MCF 10A (cell line): ENCODE results near the gene MYLIP. TPM values are rescaled to one million over a fixed set of nuclear protein-coding genes. Genes with fewer than 3 reads are reported as not detected.

Experiments
- BruUV-seq: library from RNA; stranded (reverse); fragments of 400-500 nt; replicated peaks from 2 replicates; lab custom pipeline; 2021; lab: Mats Ljungman, UMichigan
- CTCF ChIA-PET: fragments of 300-600 bp; sonication (Branson Sonifier 250); formaldehyde crosslinking; extraction: SDS; loops from one replicate; lab custom pipeline; 2021; ENCODE audit warnings: antibody characterized with exemption, inconsistent platforms; lab: Yijun Ruan, JAX
- POLR2A ChIA-PET: fragments of 300-600, 350-650 bp; sonication (Branson Sonifier 250); formaldehyde crosslinking; extraction: SDS; loops from one replicate; lab custom pipeline; 2020; ENCODE audit warnings: antibody characterized with exemption, inconsistent platforms; lab: Yijun Ruan, JAX
- DNase-seq: peaks from one replicate; pipeline ENCODE4 v3.0.0-alpha.2; 2018; ENCODE audit not compliant: unreplicated experiment
- H3K27ac Mint-ChIP-seq: one replicate; pipeline ENCODE4 v1.8.0; 2022; ENCODE audit warnings: mild to moderate bottlenecking, low read depth, mixed read lengths; ENCODE audit not compliant: unreplicated experiment
- H3K27me3 Mint-ChIP-seq: one replicate; pipeline ENCODE4 v1.8.0; 2022; ENCODE audit warnings: mixed read lengths; ENCODE audit not compliant: insufficient read depth, unreplicated experiment
- H3K36me3 Mint-ChIP-seq: one replicate; pipeline ENCODE4 v1.8.0; 2022; ENCODE audit warnings: mild to moderate bottlenecking, moderate library complexity, mixed read lengths; ENCODE audit not compliant: insufficient read depth, unreplicated experiment
- H3K4me1 Mint-ChIP-seq: one replicate; pipeline ENCODE4 v1.8.0; 2022; ENCODE audit warnings: mixed read lengths; ENCODE audit not compliant: insufficient read depth, unreplicated experiment
- H3K4me3 Mint-ChIP-seq: one replicate; pipeline ENCODE4 v1.8.0; 2022; ENCODE audit warnings: mild to moderate bottlenecking, moderate library complexity, mixed read lengths; ENCODE audit not compliant: unreplicated experiment
- H3K9me3 Mint-ChIP-seq: one replicate; pipeline ENCODE4 v1.8.0; 2022; ENCODE audit warnings: mixed read lengths; ENCODE audit not compliant: unreplicated experiment
- intact Hi-C: fragments of 100-400 bp; cut with micrococcal nuclease; formaldehyde crosslinking; loops from 2 replicates; pipeline ENCODE4 v1.14.1; 2022
- total RNA-seq: library from RNA; stranded (reverse); gene quantifications from 2 replicates; pipeline ENCODE4 v1.2.3, GENCODE V29; 2022
- TF ChIP-seq, protein P1 (sequence below): fragments of 200-600 bp; IDR thresholded peaks from one replicate; pipeline ENCODE4 v1.8.0; 2022; ENCODE audit warnings: antibody characterized with exemption, mild to moderate bottlenecking; ENCODE audit not compliant: unreplicated experiment

Gene MYLIP
- total RNA-seq, 1 experiment from 2014 or later: 2.1 TPM

DNA sequence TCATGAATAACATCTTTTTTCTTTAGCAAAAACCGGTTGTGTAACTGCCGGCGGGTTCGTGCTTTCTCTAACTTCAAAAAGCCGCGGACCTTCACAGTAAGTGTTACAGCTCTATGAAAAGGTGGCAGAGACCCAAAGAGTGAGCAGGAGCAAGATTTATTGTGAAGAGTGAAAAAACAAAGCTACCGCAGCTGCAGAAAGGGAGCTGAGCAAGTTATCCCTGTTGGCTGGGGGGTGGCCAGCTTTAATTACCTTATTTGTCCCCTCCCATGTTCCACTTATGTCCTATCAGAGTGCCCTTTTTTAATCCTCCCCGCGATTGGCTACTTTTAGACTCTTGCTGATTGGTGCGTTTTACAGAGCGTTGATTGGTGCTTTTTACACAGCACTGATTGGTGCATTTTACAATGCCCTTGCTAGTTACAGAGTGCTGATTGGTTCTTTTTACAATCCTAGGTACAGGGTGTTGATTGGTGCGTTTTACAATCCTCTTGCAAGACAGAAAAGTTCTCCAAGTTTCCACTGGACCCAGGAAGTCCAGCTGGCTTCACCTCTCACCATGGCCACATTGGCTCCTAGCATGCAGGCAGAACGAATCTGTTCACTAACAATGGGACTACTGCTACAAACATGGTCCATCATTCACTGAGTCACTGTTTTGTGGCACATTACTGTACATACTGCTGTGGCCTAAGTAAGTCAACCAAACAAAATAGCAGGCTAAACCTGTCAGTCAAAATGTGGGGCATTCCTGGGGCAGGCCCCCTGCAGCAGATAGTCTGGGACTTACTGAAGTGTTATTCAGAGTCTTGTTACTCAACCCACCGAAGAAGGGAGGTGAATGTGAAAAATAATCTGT is 52.8 kb downstream of the MYLIP start:
- BruUV-seq: no TSS peak
- DNase-seq: no peak
- Mint-ChIP-seq H3K4me3 (no peak overlapping the region), H3K27ac (no peak overlapping the region), H3K27me3 (no peaks in the 10 kb centered on the region), H3K4me1 (peaks cover 6% of the 10 kb centered on the region), H3K36me3 (no peaks in the 10 kb centered on the region), H3K9me3 (no peaks in the 10 kb centered on the region)
- TF ChIP-seq, protein P1, sequence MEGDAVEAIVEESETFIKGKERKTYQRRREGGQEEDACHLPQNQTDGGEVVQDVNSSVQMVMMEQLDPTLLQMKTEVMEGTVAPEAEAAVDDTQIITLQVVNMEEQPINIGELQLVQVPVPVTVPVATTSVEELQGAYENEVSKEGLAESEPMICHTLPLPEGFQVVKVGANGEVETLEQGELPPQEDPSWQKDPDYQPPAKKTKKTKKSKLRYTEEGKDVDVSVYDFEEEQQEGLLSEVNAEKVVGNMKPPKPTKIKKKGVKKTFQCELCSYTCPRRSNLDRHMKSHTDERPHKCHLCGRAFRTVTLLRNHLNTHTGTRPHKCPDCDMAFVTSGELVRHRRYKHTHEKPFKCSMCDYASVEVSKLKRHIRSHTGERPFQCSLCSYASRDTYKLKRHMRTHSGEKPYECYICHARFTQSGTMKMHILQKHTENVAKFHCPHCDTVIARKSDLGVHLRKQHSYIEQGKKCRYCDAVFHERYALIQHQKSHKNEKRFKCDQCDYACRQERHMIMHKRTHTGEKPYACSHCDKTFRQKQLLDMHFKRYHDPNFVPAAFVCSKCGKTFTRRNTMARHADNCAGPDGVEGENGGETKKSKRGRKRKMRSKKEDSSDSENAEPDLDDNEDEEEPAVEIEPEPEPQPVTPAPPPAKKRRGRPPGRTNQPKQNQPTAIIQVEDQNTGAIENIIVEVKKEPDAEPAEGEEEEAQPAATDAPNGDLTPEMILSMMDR: no peak
- CTCF ChIA-PET: interaction anchor here (0.6 to 6.6 kb wide), 21 partner anchors 9 to 698 kb away, joined by 3 to 116 read pairs (median 4); no protein-coding TSS in a partner anchor
- intact Hi-C loops: loop anchor here (2.0 kb wide), 1 partner anchor 53 kb away; the partner anchor contains the start of gene MYLIP
- POLR2A ChIA-PET: interaction anchor here (0.7 to 2.2 kb wide), 3 partner anchors 24 to 53 kb away, joined by 3 to 12 read pairs (median 4); partner anchors contain the start of gene MYLIP

DNA sequence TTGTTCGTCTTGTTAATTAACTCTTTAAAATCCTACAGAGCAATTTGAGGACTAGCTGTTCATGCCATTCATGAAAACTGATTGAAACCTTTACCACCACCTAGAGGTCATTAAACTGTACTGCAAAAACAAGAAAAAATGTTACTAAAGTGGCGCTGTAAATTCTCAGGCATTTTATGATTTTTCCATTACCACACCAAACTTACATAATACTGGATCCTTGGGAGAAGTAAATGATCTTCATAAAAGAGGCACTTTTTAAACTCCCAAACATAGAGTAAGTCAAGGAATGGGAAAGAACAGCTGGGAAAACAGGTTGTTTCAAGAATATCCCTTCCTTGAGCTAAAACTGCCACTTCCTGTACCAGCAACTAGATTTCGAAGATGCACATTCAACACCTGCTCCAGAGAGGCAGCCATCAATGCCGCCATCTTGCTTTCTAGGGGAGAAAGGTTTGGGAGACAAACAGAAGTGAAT is 54.3 kb downstream of the MYLIP start:
- no TSS peak for BruUV-seq
- H3K4me1 Mint-ChIP-seq: no peaks in the 10 kb centered on the region
- no peaks in the 10 kb centered on the region for H3K27me3 Mint-ChIP-seq
- H3K9me3 Mint-ChIP-seq: no peaks in the 10 kb centered on the region
- H3K36me3 Mint-ChIP-seq: no peaks in the 10 kb centered on the region
- ChIA-PET CTCF (interaction anchor here (0.6 to 6.6 kb wide), 48 partner anchors 8 to 1206 kb away, joined by 3 to 116 read pairs (median 4); partner anchors contain the start of gene MYLIP), POLR2A (interaction anchor here (0.6 to 2.2 kb wide), 7 partner anchors 19 to 659 kb away, joined by 3 to 12 read pairs (median 3); partner anchors contain the start of gene MYLIP)
- DNase-seq: peak; percentile 46
- H3K4me3 Mint-ChIP-seq: no peak overlapping the region
- intact Hi-C loops: loop anchor here (1.0 to 2.0 kb wide), 2 partner anchors 54 to 492 kb away; partner anchors contain the start of gene MYLIP
- TF ChIP-seq, protein P1: peak; percentile 50
- no peak overlapping the region for H3K27ac Mint-ChIP-seq

GRCh38 chr6:16184129-16184528 is 55.2 kb downstream of the MYLIP start:
- TF ChIP-seq, protein P1: peak; percentile 29
- Mint-ChIP-seq H3K4me3 (no peak overlapping the region), H3K36me3 (no peaks in the 10 kb centered on the region), H3K27me3 (no peaks in the 10 kb centered on the region), H3K27ac (no peak overlapping the region), H3K9me3 (no peaks in the 10 kb centered on the region), H3K4me1 (no peaks in the 10 kb centered on the region)
- intact Hi-C loops: no loop called here
- ChIA-PET CTCF (interaction anchor here (0.8 to 6.6 kb wide), 14 partner anchors 13 to 507 kb away, joined by 3 to 116 read pairs (median 4); partner anchors contain the start of gene MYLIP), POLR2A (interaction anchor here (2.2 kb wide), 1 partner anchor 56 kb away, joined by 12 read pairs; the partner anchor contains the start of gene MYLIP)
- DNase-seq: peak; percentile 63
- no TSS peak for BruUV-seq

- ChIA-PET CTCF (interaction anchor here (0.5 to 6.6 kb wide), 10 partner anchors 12 to 505 kb away, joined by 3 to 116 read pairs (median 4); partner anchors contain the start of gene MYLIP), POLR2A (no interaction called here)
- intact Hi-C loops: no loop called here
- Mint-ChIP-seq H3K27me3 (peaks cover 4% of the 10 kb centered on the region), H3K36me3 (no peaks in the 10 kb centered on the region), H3K9me3 (no peaks in the 10 kb centered on the region), H3K27ac (no peak overlapping the region), H3K4me3 (no peak overlapping the region), H3K4me1 (no peaks in the 10 kb centered on the region)
- DNase-seq: no peak
- TF ChIP-seq, protein P1: no peak
- no TSS peak for BruUV-seq
Observed at GRCh38 chr6:16184551-16184950, 55.7 kb downstream of the MYLIP start.
